Measurements from ENCODE around the gene ARMC9.

Gene ARMC9

GRCh38 chr2:231212329-231212845 is 14.0 kb downstream of the ARMC9 start:
- TF ChIP-seq CTCF (IDR thresholded peaks at IDR 0.05; ENCODE audit: insufficient read depth, low read length, poor library complexity, severe bottlenecking), result no peak
- H3K4me3 ChIP-seq (replicated peaks; ENCODE audit: low read depth, low read length), result no peak overlapping the region
- H3K27me3 ChIP-seq (replicated peaks; ENCODE audit: control insufficient read depth, insufficient read depth, low read length), result no peaks in the 10 kb centered on the region
- no peaks in the 10 kb centered on the region; the same call in none of the 2 replicates for H3K36me3 ChIP-seq (ENCODE audit: control insufficient read depth, insufficient read depth, low read length)
- no peak for DNase-seq (ENCODE audit: extremely low read depth, insufficient read length)

- TF ChIP-seq CTCF (IDR thresholded peaks at IDR 0.05; ENCODE audit: insufficient read depth, low read length, poor library complexity, severe bottlenecking), result no peak
- H3K4me3 ChIP-seq (replicated peaks; ENCODE audit: low read depth, low read length), result no peak overlapping the region
- no peaks in the 10 kb centered on the region; the same call in none of the 2 replicates for H3K36me3 ChIP-seq (ENCODE audit: control insufficient read depth, insufficient read depth, low read length)
- DNase-seq (ENCODE audit: extremely low read depth, insufficient read length), result no peak
- no peaks in the 10 kb centered on the region for H3K27me3 ChIP-seq (replicated peaks; ENCODE audit: control insufficient read depth, insufficient read depth, low read length)
These were observed 15.7 kb downstream of the ARMC9 start for GRCh38 chr2:231213931-231214642.

- no peak for DNase-seq (ENCODE audit: extremely low read depth, insufficient read length)
- no peaks in the 10 kb centered on the region for H3K27me3 ChIP-seq (replicated peaks; ENCODE audit: control insufficient read depth, insufficient read depth, low read length)
- H3K36me3 ChIP-seq (ENCODE audit: control insufficient read depth, insufficient read depth, low read length), result no peaks in the 10 kb centered on the region; the same call in none of the 2 replicates
- TF ChIP-seq CTCF (IDR thresholded peaks at IDR 0.05; ENCODE audit: insufficient read depth, low read length, poor library complexity, severe bottlenecking), result no peak
- no peak overlapping the region for H3K4me3 ChIP-seq (replicated peaks; ENCODE audit: low read depth, low read length)
These were observed 19.9 kb downstream of the ARMC9 start for GRCh38 chr2:231218366-231218765.

GRCh38 chr2:231219289-231219688 is 20.9 kb downstream of the ARMC9 start:
- no peak for DNase-seq (ENCODE audit: extremely low read depth, insufficient read length)
- no peak for TF ChIP-seq CTCF (IDR thresholded peaks at IDR 0.05; ENCODE audit: insufficient read depth, low read length, poor library complexity, severe bottlenecking)
- Histone ChIP-seq H3K36me3 (ENCODE audit: control insufficient read depth, insufficient read depth, low read length) (no peaks in the 10 kb centered on the region; the same call in none of the 2 replicates), H3K4me3 (replicated peaks; ENCODE audit: low read depth, low read length) (no peak overlapping the region), H3K27me3 (replicated peaks; ENCODE audit: control insufficient read depth, insufficient read depth, low read length) (no peaks in the 10 kb centered on the region)

GRCh38 chr2:231221761-231222160 is 23.3 kb downstream of the ARMC9 start:
- TF ChIP-seq CTCF (IDR thresholded peaks at IDR 0.05; ENCODE audit: insufficient read depth, low read length, poor library complexity, severe bottlenecking), result no peak
- H3K36me3 ChIP-seq (ENCODE audit: control insufficient read depth, insufficient read depth, low read length), result no peaks in the 10 kb centered on the region; the same call in 1 of the 2 replicates
- H3K4me3 ChIP-seq (replicated peaks; ENCODE audit: low read depth, low read length), result no peak overlapping the region; the same call in 1 of the 2 replicates
- no peak for DNase-seq (ENCODE audit: extremely low read depth, insufficient read length)
- H3K27me3 ChIP-seq (replicated peaks; ENCODE audit: control insufficient read depth, insufficient read depth, low read length), result no peaks in the 10 kb centered on the region

Data from GM06990 (cell line).